ENCODE data around the gene MAP2K5.

Gene MAP2K5

DNA sequence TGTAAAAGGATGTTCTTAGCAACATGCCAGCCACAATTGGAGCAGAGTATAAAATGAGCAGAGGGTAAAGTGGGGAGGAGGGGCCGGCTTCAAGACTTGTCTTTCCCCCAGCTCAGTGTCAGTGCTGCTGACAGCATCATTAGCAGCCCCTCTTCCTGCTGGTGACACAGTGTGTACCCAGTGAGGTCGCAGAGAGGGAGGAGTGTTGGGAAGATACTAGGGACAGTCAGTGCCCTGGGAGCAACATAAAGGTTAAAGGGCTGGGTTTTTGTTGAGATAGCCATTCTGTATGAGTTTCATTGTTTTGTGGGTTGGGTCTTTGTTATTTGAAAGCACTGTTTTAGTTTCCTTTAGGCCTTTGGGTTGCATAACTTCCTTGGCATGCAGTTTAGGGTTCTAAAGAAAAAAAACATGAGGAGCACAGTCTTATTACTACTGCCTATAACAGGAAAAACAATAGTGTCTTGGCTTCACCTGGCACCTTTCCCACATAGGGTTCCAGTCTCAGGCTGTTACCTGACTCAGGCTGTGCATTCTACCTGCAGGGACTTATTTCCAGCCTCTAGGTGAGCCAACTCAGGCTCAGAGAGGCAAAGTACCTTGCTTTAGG is 188.7 kb downstream of the MAP2K5 start:
- no peak for DNase-seq

DNA sequence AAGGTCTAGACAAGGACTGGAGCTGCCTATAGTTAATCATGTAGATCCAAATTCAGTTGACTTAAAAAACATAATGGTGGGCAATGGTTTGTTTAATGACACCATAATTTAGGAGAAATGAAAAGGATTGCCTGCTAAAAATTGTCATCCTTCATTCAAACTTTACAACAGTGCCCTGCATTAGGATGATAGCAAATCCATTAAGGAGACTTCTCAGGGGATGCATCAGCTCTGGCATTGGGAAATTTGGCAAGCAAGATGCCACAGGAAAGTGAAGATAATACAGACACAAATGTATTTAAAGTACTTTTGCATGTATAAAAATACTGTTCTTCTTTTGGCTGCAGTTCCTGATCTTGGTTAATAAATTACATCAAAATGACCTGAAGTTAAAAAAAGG is 189.7 kb downstream of the MAP2K5 start:
- no peak for DNase-seq

- no peak for DNase-seq
Measured at GRCh38 chr15:67732671-67733374, 190.3 kb downstream of the MAP2K5 start.

- DNase-seq, result no peak
Measured at GRCh38 chr15:67735896-67736295, 193.4 kb downstream of the MAP2K5 start.

GRCh38 chr15:67736810-67737209 is 194.3 kb downstream of the MAP2K5 start:
- DNase-seq, result no peak

DNA sequence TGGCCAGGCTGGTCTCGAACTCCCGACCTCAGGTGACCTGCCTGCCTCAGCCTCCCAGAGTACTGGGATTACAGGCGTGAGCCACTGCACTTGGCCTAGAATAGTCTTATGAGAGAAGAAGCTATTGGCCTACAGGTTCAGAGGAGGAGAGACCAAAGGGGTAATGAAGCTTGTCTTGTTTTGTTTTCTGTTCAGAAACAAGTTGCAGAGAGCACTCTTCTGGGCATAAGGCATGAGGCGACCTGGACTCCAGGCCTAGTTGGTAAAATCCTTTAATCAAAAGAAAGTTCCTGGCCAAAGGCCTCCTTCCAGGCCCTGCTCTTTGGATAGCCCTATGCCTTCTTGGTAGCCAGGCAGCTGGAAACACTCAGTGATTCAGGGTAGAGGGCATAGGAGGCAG is 195.6 kb downstream of the MAP2K5 start:
- no peak for DNase-seq

DNA sequence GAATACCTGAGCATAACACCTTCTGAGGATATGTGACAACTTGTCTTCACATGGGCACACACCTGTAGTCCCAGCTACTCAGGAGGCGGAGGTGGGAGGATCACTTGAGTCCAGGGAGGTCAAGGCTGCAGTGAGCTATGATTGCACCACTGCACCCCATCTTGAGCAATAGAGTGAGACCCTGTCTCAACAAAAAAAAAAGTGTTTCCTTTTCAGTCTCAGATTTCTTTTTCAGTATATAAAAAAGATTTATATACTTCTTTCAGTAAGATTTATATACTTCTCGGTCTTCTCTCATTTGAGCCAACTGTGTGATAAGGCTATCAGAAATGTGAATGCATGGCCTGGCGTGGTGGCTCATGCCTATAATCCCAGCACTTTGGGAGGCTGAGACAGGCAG is 197.9 kb downstream of the MAP2K5 start:
- DNase-seq, result no peak

DNA sequence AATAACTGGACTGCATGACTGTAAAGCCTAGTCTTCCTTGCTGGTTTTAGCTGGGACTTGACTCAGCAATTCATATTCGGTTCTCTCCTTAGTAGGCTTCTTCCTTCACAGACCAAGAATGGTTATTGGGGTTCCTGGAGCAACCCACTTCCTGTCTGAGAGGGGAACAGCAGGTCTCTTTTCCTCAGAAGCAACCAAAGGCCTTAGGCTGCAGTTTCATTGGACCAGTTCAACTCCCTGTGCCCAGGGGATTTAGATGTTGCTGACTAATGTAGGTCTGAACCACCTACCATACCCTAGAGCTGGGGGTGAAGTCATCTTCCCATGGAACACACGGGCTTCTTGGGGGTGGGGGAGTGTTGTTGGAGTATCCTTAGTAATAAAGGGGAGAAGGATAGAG is 198.8 kb downstream of the MAP2K5 start:
- no peak for DNase-seq

DNA sequence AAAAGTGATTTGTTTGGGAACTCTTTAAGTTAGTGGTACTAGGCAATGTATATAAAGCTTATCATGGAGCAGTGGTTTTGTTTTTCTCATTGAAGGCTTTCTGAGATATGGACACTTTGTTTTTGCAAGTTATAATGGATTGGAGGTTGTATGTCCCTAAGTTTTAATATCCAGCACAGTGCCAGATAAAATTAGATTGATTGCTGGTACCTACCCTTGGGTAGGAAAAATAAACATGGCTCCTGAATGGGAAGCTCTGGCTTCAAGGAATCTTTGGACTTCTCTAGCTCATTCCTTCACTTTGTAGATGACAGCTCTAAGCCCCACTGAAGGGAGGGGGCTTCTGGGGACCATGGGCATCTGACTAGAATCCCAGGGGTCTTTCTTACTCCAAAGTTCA is 201.1 kb downstream of the MAP2K5 start:
- no peak for DNase-seq

DNA sequence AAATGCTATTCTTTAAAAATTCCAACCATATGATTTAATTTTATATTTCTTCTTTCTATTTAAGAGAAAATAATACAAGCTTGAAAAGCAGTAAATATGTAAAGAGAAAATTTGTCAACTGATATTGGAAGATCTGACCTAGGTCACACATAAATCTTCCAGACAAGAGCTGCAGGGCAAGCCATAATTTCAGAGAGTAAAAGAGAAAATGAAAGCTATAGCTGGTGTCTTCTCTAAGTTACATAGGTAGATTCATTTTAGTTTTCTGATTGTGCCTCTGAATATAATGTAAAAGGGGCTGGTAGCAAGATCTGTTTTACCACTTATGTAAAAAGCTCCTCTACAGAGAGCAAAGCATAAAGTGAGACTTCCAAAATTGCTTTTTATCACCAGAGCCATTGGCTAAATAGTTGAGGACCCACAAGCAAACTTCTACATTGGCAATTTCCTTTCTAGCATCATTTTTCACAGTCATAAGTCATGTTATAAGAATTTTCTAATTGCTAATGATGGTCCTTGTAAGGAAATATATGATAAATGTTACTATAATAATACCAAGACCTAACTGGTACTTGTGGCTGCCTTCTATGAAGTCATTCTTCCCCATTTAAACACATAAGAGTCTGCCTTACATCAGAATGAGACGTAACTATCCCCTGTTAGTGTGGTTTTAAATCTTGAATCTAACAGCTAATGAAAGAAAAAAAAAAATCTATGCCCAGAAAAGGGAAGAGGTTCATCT is 202.0 kb downstream of the MAP2K5 start:
- no peak for DNase-seq

- DNase-seq, result no peak
Measured at GRCh38 chr15:67745073-67746006, 202.8 kb downstream of the MAP2K5 start.

DNA sequence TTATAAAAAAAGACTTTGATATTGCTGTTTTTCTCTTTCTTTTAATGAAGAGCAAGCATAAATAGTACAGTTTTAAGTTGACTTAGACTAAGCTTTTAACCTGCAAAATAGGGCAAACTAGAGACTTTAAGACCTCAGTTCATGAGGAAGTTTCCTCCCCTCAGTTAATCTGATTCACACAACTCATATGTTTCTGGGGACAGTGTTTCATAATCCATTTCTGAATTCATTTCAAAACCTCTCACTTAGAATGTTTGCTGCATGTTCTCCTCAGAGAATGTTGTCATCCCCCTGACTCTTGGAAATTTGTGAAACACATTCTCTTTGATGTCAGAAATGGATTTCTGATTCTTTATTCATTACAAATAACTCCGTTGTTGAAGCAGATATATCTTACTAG is 203.5 kb downstream of the MAP2K5 start:
- DNase-seq, result no peak

GRCh38 chr15:67746450-67746849 is 203.9 kb downstream of the MAP2K5 start:
- no peak for DNase-seq

GRCh38 chr15:67747921-67748320 is 205.4 kb downstream of the MAP2K5 start:
- DNase-seq, result no peak

DNA sequence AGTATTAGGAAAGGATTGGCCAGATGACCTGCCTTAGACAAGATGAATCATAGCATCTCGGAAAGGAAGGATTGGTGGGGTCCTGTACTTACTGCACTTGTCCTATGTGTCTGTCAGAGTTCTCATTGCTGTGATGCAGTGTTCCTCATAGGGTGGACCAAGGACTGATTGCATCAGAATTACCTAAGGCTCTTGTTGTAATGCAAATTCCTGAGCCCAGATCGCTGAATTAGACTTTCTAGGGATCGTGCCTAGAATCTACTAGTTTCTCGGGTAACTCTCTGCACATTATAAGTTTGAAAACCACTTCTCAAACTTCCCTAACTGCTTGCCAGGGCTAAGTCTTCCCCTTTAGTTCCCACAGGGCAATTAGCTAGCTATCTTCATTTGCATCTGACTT is 207.9 kb downstream of the MAP2K5 start:
- DNase-seq, result no peak

- DNase-seq, result no peak
Measured at GRCh38 chr15:67753891-67754290, 211.4 kb downstream of the MAP2K5 start.

DNA sequence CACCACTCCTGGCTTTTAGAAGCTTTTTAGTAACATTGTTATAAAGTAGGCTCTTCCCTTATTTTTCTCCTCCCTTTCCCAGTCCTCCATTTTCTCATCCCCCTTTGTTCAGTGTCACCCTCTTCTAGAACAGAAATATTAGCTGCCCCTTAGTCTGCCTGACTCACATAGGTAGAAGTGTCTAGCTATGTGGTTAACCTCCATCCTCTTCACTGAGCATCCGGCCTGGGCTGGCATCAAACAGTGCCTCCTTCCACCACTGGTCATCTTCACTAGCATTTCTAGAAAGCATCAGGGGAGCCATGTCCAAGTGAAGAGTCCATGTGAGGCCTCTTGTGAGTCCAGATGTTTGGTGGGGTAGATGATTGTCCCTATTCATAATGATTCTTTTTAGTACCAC is 212.8 kb downstream of the MAP2K5 start:
- no peak for DNase-seq

GRCh38 chr15:67755936-67756335 is 213.4 kb downstream of the MAP2K5 start:
- no peak for DNase-seq

DNA sequence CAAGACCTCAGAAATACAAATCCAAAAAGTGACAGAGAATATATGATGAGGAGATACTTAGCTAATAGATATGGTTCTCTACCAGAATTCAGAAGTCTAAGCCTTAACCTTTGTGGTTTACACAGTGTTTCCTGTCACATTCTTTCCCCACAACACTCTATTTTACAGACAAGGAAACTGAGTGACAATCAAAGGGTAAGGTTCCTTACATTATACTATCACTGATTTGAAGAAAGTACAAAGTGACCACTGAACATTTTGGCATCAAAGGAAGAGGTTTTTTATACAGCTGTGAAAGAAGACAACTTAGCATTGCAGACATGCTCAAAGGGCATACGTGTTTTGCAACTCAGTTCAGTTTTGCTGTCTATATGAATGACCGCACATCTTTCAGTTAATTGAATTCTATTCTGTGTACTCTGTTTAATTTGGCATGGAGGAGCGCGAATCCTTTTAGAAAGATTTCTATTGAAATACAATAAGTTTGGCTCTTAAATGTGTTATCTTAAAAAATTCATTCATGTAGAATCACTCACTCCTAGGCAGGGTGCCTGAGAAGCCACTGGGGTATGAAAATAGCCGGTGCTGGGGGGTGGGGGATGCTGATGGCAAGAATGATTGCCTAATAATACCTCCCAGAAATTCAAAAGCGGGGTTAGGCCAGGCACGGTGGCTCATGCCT is 216.3 kb downstream of the MAP2K5 start:
- DNase-seq, result no peak

DNA sequence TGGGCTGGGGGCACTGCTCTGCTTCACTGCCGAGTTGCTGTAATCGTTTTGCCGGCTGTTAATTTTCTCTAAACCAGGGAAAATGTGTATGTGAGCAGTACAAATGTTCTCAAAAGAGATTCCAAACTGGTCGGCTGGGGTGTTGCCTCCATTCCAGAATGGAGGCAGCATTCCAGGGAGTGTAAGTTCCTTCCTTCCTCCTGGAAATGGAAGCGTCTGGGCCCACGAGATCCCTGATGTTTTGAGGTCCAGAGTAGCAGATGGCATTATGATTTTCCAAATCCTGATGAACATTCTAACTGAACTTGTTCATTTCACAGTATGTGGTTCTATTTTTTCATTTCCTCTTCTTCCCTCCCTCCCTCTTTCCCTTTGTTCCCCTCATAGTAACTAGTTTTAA is 218.4 kb downstream of the MAP2K5 start:
- no peak for DNase-seq

GRCh38 chr15:67761343-67761742 is 218.8 kb downstream of the MAP2K5 start:
- DNase-seq, result no peak

DNA sequence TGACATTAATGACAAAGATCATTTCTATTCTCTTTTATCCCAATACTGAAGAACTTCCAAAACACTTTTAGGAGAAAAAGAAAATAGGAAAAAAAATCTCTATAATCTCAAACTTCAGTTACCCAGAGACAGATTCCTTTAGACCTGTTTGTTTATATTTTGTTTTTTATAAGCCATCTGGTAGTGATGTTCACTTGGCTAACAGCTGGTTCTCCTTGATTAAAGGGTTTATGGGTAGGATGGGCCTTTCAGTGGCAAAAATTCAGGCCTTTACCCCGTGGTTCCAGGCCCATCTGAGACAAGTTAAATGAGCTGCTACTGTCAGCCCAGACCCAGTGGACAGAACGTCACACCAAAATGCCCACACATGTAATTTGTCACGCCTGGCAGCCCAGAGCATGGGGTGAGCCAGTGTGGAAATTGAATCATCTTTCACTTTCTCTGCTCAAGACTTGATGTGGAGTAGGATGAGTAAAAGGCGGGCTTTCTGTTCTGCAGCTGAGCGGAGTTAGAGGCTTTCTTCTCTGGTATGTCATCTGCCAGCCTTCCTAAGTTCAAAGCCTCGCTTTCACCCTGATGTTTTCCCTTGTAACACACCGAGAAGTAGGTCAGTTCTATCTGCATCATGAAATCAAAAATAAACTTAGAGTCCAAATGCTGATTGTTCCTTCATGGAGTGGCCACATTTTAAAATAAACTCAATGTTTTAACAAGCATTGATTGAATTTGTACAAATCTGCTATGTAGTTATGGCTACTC is 220.3 kb downstream of the MAP2K5 start:
- no peak for DNase-seq

Data from activated gamma-delta T cell (primary cell).